ENCODE results near the gene IRAK3.

IRAK3 gene

GRCh38 chr12:66269757-66270383 lies 80.9 kb downstream of the IRAK3 start:
- DNase-seq, result peak; percentile 75

DNA sequence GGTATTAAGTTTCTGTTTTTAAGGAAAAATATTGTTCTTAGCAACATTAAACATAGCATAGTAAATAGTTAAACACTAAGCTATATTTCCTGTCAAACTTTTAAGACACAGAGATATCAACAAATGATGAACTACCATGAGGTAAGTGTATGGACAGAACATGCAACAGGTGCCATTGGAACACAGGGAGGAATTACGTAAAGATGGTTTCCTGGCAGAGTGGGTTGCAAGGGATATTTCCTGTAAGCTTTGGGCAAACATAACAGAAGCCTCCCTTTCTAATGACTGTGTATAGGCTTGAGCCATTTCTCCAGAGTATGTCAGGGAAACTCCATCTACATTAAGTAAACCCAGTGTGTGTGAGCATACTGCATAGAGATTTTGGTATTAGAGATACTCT lies 81.6 kb downstream of the IRAK3 start:
- DNase-seq, result no peak

- DNase-seq, result no peak
Measured at GRCh38 chr12:66272650-66273049, 83.6 kb downstream of the IRAK3 start.

DNA sequence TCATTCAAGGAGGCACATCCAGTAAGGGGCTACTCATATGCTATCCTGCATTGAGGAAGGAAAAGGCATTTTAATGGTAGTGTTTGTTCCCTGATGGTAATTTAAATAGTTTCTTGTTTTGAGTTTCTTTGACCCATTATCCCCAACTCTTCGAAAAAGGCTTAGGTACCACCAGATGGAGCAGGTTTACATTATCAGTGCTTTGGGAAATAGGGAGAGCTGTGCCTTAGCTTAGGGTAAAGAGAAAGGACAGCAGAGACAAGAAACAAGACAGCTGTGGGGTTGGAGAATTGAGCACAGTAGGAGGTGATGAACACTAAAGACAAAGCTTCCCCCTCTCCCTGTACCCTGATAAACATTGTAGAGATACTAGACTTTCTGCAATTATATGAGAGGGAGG lies 84.1 kb downstream of the IRAK3 start:
- DNase-seq, result no peak

- no peak for DNase-seq
Measured at GRCh38 chr12:66275040-66275439, 86.0 kb downstream of the IRAK3 start.

DNA sequence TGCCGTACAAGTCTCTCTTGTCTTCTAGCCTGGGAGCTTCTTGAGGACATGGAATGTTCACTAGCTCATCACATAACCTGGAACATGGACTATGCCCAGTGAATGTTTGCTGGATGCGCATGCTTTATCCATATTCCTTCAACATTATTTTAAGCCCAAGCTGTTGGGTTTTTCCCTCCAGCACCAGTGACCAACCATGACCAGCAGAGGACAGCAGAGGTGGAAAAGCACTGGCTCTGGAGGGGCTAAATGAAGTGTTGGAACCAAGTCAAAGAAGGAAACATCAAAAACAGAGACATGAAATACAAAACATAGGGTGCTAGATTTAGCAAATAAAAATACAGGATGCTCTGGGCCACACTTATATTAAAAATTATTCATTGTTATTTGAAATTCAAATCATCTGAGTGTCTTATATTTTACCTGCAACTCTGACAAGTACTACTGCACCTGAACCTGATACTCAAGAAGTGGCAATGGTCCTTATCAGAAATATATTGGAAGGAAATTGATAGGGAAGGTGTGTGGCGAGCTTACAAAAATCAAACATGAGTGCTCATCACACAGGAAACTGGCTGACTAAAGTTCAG lies 90.2 kb downstream of the IRAK3 start:
- peak; percentile 41 for DNase-seq

- peak; percentile 2 for DNase-seq
Measured at GRCh38 chr12:66280561-66280960, 91.5 kb downstream of the IRAK3 start.

DNA sequence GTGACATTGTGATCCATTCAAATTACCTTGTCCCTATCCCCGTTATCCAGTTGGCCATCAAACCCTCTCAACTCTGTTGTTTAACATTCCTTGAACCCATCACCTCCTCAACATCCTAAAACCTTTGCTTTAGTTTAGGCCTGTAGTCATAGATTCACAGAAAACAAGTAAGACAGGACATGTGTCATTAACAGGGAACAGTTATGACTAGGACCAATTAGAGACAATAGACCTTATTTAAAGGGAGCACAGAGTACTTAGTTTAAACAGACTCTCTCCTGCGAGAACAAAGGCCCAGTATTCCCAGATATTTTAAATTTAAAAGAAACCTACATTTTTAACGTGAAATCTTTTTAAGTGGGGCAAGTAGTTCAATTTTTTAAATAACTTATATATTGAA lies 93.2 kb downstream of the IRAK3 start:
- no peak for DNase-seq

- no peak for DNase-seq
Measured at GRCh38 chr12:66287275-66287674, 98.3 kb downstream of the IRAK3 start.

DNA sequence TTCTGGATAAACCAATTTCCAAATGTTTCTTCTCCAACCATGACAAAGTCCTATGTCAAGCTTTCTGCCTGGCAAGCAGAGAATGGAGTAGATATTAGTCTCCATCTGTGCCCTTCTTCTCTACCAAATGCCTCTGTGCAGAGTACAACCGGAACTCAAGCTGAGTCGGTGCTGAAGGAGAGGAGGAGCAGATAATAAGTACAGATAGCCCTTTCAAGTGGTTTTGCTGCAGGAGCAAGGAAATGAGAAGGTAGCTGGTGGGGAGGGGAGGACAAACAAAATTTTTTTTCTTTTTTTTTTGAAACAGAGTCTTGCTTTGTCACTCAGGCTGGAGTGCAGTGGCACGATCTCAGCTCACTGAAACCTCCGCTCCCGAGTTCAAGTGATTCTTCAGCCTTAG lies 99.1 kb downstream of the IRAK3 start:
- DNase-seq, result peak; percentile 25

DNA sequence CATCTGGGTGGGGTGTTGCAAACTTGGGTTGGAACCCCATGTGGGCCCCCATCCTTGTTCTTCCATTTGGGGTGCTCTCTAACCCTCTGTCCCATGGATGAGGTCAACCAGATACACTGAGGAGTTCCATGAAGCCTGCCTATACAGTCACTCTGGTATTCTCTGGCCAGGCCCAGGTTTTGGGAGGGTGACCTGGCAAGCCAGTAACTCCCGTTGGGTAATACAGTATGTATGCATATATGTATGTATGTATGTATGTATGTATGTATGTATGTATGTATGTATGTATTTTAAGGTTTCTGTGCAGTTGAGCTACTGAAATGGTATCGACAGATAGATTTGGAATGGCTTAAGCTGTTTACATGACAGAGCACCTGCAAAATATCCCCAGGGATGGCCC lies 100.5 kb downstream of the IRAK3 start:
- no peak for DNase-seq

DNA sequence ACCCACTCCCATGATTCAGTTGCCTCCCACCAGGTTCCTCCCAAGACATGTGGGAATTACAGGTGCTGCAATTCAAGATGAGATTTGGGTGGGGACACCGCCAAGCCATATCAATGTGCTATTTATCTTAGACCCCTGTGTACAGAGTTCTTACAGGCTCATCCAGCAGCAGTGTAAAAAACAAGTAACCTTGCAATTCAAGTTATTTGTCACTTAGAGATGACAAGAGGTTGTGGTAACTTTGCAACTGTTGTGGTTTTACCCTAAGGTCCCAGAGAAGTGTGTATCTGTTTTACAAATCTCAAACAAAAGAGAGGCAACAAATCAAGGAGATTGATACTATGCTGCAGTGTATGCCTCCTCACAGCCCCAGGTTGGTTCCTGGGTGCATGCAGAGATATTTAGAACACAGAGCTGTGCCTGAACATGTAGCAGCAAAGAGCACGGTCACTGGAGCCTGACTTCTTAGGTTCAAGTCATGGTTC lies 101.7 kb downstream of the IRAK3 start:
- peak; percentile 6 for DNase-seq

- DNase-seq, result no peak
Measured at GRCh38 chr12:66296176-66296683, 107.2 kb downstream of the IRAK3 start.

DNA sequence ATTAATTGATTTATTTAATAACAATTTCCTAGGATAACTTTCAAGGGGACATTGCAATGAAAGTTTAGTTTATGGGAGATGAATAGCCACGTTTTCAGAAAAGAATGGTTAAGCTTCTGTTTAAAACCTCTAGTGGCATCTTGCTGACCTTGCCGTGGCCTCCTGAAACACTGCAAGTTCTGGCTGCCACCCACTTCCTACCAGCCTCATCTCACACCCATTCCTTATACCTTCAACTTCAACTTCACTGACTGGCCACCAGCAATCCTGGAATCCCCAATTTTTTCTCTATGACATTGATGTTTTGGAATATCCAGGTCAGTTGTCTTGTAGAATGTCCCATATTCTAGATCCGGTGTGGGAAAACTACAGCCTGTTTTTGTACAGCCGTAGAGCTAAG lies 108.1 kb downstream of the IRAK3 start:
- DNase-seq, result no peak

- no peak for DNase-seq
Measured at GRCh38 chr12:66297923-66298322, 108.9 kb downstream of the IRAK3 start.

DNA sequence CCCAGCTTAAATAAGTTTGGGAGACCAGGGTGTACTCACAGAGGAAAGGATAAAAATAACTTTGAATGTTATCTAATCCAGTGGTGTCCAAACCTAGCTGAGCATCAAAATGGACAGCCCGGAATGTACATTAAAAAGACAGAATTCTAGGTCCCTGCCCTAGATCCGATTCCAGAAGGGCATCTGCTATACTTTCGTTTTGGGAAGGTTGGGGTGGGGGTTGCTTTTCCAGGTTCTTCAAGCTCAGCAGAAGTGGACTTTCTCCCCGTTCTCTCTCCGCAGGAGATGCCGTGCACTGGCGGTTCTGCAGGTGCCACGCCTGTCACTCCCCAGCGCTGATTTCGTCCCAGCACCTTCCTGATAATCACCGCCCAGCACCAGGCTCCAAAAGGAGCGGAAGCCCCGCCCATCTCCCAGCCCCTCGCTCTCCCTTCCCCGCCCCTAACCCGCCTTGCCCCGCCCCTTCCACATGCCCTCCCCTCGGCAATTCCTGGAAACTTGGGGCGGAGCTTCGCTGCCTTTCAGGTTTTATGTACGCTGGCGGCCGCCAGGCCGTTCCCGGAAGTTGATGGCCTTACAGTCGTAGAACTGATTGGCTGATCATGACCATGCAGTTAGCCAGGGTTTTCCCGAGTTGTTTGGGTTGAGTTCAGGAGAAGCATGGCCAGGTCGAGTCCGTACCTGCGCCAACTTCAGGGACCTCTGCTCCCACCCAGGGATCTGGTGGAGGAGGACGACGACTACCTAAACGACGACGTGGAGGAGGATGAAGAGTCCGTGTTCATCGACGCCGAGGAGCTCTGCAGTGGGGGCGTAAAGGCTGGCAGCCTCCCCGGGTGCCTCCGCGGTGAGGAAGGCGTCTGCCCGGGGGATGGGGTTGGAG lies 113.2 kb downstream of the IRAK3 start, which contains the start of gene HELB:
TSS of gene HELB (plus strand) at position 550 of the 883 bp plus-strand sequence. CDS start at position 661, 111 bp downstream.
- peak; percentile 97 for DNase-seq

GRCh38 chr12:66302827-66303169 lies 113.8 kb downstream of the IRAK3 start:
- DNase-seq, result peak; percentile 89

GRCh38 chr12:66303316-66303804 lies 114.3 kb downstream of the IRAK3 start:
- DNase-seq, result peak; percentile 48
